Fibroblast of lung (primary cell): ENCODE measurements around the gene MAP4K3. TPM values are rescaled to one million over a fixed set of nuclear protein-coding genes. Genes with fewer than 3 reads are reported as not detected.

Experiments
- DNase-seq, 2 donors: peaks; one replicate each; pipeline versions ENCODE4 v3.0.0 to v3.0.0-alpha.2; 2010; ENCODE audit warnings: low read depth in 2 of 2
- H2AFZ ChIP-seq: 2 replicates; pipeline ENCODE4 v1.5.1; 2012; ENCODE audit warnings: low read length, control low read depth, inconsistent platforms
- H3K27ac ChIP-seq: 2 replicates; pipeline ENCODE4 v1.5.1; 2011; ENCODE audit warnings: low read length, control low read depth; ENCODE audit not compliant: insufficient read depth
- H3K27me3 ChIP-seq: 2 replicates; pipeline ENCODE4 v1.5.1; 2011; ENCODE audit warnings: mild to moderate bottlenecking, low read length; ENCODE audit not compliant: control insufficient read depth, insufficient read depth
- H3K36me3 ChIP-seq: 2 replicates; pipeline ENCODE4 v1.5.1; 2011; ENCODE audit warnings: low read length; ENCODE audit not compliant: control insufficient read depth, insufficient read depth
- H3K4me1 ChIP-seq: 2 replicates; pipeline ENCODE4 v1.5.1; 2011; ENCODE audit warnings: low read length; ENCODE audit not compliant: control insufficient read depth, insufficient read depth; ENCODE audit errors: extremely low read depth
- H3K4me2 ChIP-seq: 2 replicates; pipeline ENCODE4 v1.5.1; 2011; ENCODE audit warnings: low read length, control low read depth; ENCODE audit not compliant: insufficient read depth; ENCODE audit errors: extremely low read depth
- H3K4me3 ChIP-seq, 4 experiments: fragments of 200-600 bp in 1 of 4; sonication (generic) in 1 of 4; replicated peaks in 1 of 4; 2 replicates each; pipeline ENCODE4 v1.5.1; 2011 to 2016; ENCODE audit warnings: low read length in 4 of 4, low read depth in 3 of 4, mild to moderate bottlenecking in 3 of 4, control low read depth in 2 of 4, inconsistent platforms in 1 of 4, mixed read lengths in 1 of 4; ENCODE audit not compliant: insufficient read depth in 1 of 4; ENCODE audit errors: control extremely low read depth in 1 of 4
- H3K79me2 ChIP-seq: 2 replicates; pipeline ENCODE4 v1.5.1; 2012; ENCODE audit warnings: mild to moderate bottlenecking, low read length, inconsistent platforms; ENCODE audit not compliant: control insufficient read depth, insufficient read depth
- H3K9ac ChIP-seq: 2 replicates; pipeline ENCODE4 v1.5.1; 2011; ENCODE audit warnings: mild to moderate bottlenecking, low read length, control low read depth; ENCODE audit not compliant: insufficient read depth
- H3K9me3 ChIP-seq: 2 replicates; pipeline ENCODE4 v1.5.1; 2012; ENCODE audit warnings: low read depth, low read length; ENCODE audit not compliant: control insufficient read depth, insufficient read depth
- H4K20me1 ChIP-seq: 2 replicates; pipeline ENCODE4 v1.5.1; 2011; ENCODE audit warnings: low read length; ENCODE audit not compliant: control insufficient read depth, insufficient read depth; ENCODE audit errors: extremely low read depth
- CTCF ChIP-seq, 2 donors: IDR thresholded peaks in 1 of 2; conservative IDR thresholded peaks in 1 of 2; 1 replicate in 1 of 2; 2 replicates in 1 of 2; pipeline ENCODE4 v1.5.1; 2011 to 2012; ENCODE audit warnings: low read length in 2 of 2, control low read depth in 1 of 2, inconsistent platforms in 1 of 2, low read depth in 1 of 2, mild to moderate bottlenecking in 1 of 2
- EZH2 ChIP-seq: IDR thresholded peaks from 2 replicates; pipeline ENCODE4 v1.5.1; 2012; ENCODE audit warnings: low read length, control low read depth, mild to moderate bottlenecking; ENCODE audit errors: missing control alignments
- polyA plus RNA-seq, 2 donors: library from polyadenylated mRNA; depleted of rRNA in 1 of 2; stranded (reverse) in 1 of 2; unstranded in 1 of 2; fragments of >200 nt; gene quantifications; 2 replicates each; pipeline ENCODE4 v1.2.1, GENCODE V29; 2011 to 2012; ENCODE audit warnings: missing spikeins in 1 of 2
- total RNA-seq: library from RNA; depleted of rRNA; stranded (reverse); fragments of >200 nt; gene quantifications from 2 replicates; pipeline ENCODE4 v1.2.1, GENCODE V29; 2014

The MAP4K3 gene
- total and polyA plus RNA-seq, 2 donors (not counting 1 experiment from before 2014, with no cell fraction given) = 40.8 to 75.7 TPM

- no peak overlapping the region for H3K27ac ChIP-seq
- no peaks in the 10 kb centered on the region for H3K27me3 ChIP-seq
- H4K20me1 ChIP-seq = no peaks in the 10 kb centered on the region
- H3K9ac ChIP-seq = no peak overlapping the region
- no peaks in the 10 kb centered on the region for H3K36me3 ChIP-seq
- no peaks in the 10 kb centered on the region for H3K9me3 ChIP-seq
- no peak overlapping the region for H3K4me3 ChIP-seq
- no peaks in the 10 kb centered on the region for H3K4me1 ChIP-seq
- H2AFZ ChIP-seq = no peak overlapping the region
- no peak for DNase-seq
- no peak overlapping the region for H3K4me2 ChIP-seq
- H3K79me2 ChIP-seq = no peaks in the 10 kb centered on the region
- no peak for TF ChIP-seq CTCF (conservative IDR thresholded peaks at IDR 0.05 in 1 of 2, IDR thresholded peaks at IDR 0.05 in 1 of 2; ENCODE audit: low read depth in 1 of 2, low read length in 2 of 2)
- TF ChIP-seq EZH2 = no peak
Measured at GRCh38 chr2:39218391-39218790, 218.7 kb downstream of the MAP4K3 start.

GRCh38 chr2:39217192-39217550, 219.9 kb downstream of the MAP4K3 start:
- no peak overlapping the region for H2AFZ ChIP-seq
- no peaks in the 10 kb centered on the region for H3K9me3 ChIP-seq
- H3K4me1 ChIP-seq = no peaks in the 10 kb centered on the region
- H3K4me2 ChIP-seq = no peak overlapping the region
- no peak for DNase-seq
- TF ChIP-seq CTCF (conservative IDR thresholded peaks at IDR 0.05 in 1 of 2, IDR thresholded peaks at IDR 0.05 in 1 of 2; ENCODE audit: low read depth in 1 of 2, low read length in 2 of 2) (no peak), EZH2 (no peak)
- H3K4me3 ChIP-seq = no peak overlapping the region
- no peak overlapping the region for H3K9ac ChIP-seq
- no peaks in the 10 kb centered on the region for H4K20me1 ChIP-seq
- H3K36me3 ChIP-seq = no peaks in the 10 kb centered on the region
- H3K27ac ChIP-seq = no peak overlapping the region
- H3K27me3 ChIP-seq = no peaks in the 10 kb centered on the region
- H3K79me2 ChIP-seq = no peaks in the 10 kb centered on the region

GRCh38 chr2:39216346-39217191, 220.5 kb downstream of the MAP4K3 start:
- H3K36me3 ChIP-seq = no peaks in the 10 kb centered on the region

More at GRCh38 chr2:39216346-39217191, 220.5 kb downstream of the MAP4K3 start:
- Histone ChIP-seq H3K27ac (no peak overlapping the region), H2AFZ (no peak overlapping the region), H4K20me1 (no peaks in the 10 kb centered on the region), H3K4me1 (no peaks in the 10 kb centered on the region), H3K4me2 (no peak overlapping the region), H3K79me2 (no peaks in the 10 kb centered on the region), H3K9me3 (no peaks in the 10 kb centered on the region), H3K9ac (no peak overlapping the region), H3K4me3 (no peak overlapping the region), H3K27me3 (no peaks in the 10 kb centered on the region)
- no peak for DNase-seq
- TF ChIP-seq CTCF (conservative IDR thresholded peaks at IDR 0.05 in 1 of 2, IDR thresholded peaks at IDR 0.05 in 1 of 2; ENCODE audit: low read depth in 1 of 2, low read length in 2 of 2) (no peak), EZH2 (no peak)
